HG03457 (cell line): ENCODE data around the gene SIPA1.

ENCODE experiments used
- ATAC-seq: cut with Tn5 transposase; IDR thresholded peaks from one replicate; pipeline ENCODE4 v1.9.1; 2021; ENCODE audit warnings: moderate number of reproducible peaks; ENCODE audit not compliant: unreplicated experiment

The SIPA1 gene, protein sequence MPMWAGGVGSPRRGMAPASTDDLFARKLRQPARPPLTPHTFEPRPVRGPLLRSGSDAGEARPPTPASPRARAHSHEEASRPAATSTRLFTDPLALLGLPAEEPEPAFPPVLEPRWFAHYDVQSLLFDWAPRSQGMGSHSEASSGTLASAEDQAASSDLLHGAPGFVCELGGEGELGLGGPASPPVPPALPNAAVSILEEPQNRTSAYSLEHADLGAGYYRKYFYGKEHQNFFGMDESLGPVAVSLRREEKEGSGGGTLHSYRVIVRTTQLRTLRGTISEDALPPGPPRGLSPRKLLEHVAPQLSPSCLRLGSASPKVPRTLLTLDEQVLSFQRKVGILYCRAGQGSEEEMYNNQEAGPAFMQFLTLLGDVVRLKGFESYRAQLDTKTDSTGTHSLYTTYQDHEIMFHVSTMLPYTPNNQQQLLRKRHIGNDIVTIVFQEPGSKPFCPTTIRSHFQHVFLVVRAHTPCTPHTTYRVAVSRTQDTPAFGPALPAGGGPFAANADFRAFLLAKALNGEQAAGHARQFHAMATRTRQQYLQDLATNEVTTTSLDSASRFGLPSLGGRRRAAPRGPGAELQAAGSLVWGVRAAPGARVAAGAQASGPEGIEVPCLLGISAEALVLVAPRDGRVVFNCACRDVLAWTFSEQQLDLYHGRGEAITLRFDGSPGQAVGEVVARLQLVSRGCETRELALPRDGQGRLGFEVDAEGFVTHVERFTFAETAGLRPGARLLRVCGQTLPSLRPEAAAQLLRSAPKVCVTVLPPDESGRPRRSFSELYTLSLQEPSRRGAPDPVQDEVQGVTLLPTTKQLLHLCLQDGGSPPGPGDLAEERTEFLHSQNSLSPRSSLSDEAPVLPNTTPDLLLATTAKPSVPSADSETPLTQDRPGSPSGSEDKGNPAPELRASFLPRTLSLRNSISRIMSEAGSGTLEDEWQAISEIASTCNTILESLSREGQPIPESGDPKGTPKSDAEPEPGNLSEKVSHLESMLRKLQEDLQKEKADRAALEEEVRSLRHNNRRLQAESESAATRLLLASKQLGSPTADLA

DNA sequence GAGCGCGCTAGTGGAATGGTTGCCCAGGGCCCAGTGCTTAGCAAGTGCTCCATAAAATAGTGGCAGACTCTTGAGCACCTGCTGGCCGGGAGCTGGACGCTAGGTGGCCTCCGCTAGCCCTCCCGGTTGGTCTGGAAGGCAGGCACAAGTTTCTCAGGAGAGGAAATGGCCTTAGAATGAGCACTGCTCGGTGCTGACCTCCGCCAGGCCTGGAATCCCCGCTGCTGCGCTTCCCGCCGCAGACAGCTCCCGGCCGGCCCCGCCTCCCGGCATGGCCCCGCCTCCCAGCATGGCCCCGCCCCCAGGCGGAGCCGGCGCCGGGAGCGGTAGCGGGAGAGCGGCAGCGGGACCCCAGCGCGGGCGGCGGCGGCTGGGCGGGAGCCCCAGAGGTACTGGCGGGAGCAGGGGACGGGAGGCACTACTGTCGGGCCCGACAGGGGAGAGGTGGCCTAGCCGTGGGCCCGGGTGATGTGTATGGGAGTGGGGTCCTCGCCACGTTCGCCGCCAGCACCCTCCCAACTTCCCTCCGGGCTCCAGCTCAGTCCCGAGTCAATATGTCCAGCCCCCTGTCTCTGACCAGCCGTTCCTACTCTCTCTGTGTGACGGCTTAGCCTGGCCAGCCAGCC, at the start of gene SIPA1:
Gene SIPA1 (plus strand): TSS at position 308 of the 626 bp plus-strand sequence. CDS start 2,821 bp downstream, outside the sequence.
- ATAC-seq: no peak

DNA sequence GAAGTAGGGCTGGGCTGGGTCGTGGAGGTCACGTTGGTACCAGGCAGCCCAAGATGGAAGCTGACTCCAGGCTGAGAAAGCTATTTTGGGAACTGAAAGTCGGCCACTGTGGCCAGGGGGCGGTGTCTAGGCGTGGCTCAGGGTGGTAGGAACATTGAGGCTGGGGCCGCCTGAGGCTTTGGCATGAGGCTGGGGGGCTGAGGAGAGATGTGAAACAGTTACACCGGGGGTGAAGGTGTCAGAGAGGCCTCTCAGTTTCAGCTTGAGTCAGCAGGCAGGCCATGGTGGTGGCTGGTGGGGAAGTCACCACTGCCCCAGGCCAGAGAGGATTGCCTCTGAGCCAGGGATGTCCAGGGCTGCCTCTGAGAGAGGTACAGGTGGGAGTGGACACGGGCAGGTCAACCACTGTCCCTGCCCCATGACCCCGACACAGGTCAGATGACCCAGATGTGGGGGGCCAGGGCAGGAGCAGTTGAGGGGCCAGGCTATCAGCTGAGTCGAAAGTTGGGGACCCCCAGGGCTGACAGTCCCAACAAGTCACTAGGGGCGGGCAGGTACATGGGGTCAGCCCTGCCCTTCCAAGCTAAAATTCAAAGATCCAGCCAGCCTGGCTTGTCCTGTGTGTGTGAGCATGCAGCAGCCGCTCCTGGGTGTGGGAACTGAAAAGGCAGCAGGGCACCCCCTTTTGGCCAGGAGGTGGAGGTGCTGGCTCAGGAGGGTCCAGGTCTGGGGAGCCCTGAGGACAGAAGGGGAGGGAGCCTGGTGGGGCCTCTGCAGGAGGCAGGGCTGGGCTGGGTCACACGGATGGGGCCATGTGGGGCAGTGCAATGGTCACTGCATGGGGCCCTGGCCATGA, 49.5 kb upstream of the SIPA1 start:
- peak; percentile 51 for ATAC-seq

DNA sequence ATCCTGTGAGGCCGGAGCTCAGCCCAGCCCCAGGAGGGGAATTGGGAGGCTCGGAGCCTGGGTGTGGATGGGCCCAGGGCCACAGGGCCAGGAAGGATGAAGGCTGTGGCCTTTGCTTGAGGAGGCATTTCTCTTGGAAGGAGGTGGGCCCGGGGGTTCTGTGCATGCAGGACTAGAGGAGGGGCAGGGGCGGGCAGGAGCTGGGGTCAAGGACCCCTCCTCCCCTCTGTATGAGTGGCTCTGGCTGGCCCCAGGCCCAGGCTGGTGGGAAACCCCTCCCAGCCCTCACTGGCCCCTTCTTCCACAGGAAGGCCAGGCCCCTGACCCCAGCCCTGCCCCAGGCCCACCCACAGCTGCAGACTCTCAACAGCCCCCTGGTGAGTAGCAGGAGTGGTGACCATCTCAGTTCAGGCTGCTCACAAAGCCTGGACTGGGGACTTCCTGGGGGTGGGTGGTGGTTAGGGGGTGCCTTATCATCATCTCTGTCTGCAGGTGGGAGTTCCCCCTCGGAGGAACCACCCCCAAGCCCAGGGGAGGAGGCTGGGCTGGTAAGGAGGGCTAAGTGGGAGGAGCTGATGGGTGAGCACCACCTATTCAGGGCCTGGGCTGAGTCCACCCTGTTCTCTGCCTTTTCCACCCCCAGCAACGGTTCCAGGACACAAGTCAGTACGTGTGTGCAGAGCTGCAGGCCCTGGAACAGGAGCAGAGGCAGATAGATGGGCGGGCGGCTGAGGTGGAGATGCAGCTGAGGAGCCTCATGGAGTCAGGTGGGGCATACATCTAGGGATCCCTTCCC, 48.3 kb upstream of the SIPA1 start:
- ATAC-seq: no peak

DNA sequence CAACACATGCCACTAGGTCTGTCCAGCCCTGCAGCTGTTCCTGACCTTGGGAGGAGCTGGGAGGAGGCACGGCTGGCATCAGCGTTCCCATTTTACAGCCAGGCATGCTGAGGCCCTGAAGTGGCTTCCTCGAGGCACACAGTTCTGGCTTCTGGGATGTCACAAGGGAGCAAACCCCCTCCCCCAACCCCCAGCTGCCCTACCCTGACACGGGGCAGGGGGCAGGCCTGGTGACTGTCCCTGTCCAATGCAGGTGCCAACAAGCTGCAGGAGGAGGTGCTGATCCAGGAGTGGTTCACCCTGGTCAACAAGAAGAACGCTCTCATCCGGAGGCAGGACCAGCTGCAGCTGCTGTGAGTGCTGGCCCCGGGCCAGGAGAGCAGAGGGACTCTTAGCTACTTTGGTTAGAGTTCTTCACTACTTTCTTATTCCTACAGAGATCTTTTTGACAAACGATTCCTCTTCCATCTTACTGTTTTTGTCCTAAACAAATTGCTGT, 47.6 kb upstream of the SIPA1 start:
- ATAC-seq: no peak

DNA sequence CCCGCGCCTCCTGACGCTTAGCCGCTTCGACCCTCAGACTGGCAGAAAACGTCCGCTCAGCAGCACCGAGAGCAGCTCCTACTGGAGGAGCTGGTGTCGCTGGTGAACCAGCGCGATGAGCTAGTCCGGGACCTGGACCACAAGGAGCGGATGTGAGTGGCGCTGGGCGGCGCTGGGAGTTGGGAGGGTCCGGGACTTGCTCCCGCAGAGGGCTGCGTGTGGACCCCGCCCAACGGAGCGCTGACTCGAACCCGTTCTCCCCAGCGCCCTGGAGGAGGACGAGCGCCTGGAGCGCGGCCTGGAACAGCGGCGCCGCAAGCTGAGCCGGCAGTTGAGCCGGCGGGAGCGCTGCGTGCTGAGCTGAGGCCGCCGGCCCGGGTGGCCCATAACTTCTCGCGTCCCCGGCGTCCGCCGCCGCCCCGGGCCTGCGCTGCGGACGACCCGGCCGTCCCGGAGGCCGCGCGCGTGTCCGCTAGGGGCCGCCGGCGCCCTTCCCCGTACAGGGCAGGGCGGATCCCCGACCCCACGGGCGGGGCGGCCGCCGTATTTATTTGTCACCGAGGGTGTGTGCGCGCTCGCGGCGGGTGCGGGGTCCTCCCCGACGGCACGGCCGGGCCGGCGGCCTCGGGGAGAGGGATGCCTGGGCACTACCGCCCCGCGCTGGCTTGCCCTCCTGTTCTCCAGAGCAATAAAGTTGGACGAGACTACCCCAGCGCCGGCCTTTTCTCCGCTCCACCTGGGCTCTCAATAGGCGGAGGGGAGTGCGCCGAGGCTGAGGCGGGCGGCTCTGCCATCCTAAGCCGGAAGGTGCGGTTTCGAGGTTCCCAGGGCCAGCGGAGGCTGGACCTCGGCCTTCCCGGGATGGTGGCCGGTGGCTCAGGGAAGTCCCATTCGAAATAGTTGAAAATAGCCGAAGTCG, 45.7 kb upstream of the SIPA1 start:
- ATAC-seq: no peak

DNA sequence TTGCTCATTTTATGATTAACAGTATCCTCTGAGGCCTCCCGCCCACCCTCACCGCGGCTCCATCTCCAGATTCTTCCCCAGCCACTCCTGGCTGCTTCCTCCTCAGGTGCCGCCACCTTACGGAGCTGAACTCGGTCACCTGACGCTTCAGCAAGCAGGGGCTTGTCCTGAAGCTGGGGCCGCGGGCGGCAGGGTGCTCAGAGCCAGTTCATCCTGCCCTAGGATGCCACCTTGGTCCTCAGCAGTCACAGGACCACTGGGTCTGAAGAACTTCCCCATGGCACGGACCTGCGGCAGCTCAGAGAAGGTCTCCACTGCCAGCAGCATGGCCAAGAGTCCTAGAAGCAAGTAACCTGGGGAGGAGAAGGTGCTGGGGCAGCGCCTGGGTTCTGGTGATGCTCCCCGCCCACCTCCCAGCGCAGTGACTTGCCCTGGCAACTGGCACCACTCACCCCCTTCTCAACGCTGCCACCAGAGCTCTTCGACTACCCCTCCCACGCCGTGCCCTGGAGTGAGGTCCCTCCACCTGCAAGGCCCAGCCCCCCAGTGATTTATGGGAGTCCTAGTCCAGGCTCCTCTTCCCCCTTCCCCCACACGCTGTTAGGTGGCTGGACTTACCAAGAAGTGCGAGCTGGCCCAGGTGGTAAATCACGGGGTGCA, 44.9 kb upstream of the SIPA1 start:
- ATAC-seq: no peak

DNA sequence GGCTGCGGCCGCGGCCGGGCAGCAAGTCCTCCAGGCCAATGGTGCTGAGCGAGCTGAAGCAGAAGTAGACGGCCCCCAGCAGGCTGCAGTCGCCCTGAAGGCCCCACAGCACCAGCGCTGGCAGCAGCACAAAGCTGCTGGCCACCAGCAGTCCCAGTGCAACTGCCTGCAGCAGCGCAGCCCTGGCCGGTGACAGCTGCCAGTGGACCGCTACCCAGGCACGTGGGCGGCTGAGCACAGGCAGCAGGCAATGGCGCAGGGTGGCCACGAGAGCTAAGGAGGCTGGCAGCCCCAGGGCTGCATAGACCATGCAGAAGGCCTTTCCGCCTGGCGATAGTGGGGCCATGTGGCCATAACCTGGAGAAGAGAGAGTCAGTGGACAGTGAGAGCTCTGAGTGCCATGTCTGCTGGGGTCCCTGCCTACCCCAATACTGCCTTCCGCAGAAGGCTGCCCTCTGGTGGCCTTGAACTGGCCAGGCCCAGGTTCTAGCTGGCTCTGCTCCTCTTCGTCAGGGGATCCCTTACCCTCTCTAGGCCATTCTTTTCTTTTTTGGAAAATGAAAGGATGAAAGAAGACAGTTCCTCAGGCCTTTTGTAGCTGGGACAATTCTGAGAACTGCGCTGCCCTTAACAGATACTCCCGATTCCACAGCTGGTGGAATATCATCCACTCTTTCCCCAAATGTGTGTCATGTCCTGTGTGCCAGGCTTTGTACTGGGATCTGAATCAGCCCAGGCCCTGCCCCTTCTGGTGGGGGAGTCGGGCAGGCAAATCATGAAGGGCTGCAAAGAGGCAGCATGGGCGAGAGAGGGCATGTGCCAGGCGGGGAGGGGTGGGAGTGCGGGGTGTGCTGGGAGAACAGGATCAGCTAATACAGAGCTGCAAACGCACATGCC, 44.1 kb upstream of the SIPA1 start:
- ATAC-seq: no peak

DNA sequence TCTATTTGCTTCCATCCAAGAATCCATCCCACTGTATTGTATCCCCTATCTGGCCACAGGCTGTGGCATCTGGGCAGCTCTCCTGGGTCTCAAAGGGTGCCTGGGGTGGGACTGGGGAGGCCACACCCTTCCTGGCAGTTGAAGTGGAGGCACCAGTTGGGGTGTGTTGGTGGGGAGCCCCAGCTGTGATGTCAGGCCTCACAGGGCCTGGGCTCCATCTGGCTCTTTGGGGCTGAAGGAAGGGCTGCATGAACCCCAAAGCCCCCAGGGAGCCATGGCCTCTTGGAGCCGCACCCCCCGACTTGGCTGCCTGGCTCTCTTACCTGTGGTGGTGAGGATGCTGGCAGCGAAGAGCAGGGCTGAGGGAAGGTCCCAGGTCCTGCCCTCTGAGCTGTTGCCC, 42.8 kb upstream of the SIPA1 start:
- ATAC-seq: no peak

DNA sequence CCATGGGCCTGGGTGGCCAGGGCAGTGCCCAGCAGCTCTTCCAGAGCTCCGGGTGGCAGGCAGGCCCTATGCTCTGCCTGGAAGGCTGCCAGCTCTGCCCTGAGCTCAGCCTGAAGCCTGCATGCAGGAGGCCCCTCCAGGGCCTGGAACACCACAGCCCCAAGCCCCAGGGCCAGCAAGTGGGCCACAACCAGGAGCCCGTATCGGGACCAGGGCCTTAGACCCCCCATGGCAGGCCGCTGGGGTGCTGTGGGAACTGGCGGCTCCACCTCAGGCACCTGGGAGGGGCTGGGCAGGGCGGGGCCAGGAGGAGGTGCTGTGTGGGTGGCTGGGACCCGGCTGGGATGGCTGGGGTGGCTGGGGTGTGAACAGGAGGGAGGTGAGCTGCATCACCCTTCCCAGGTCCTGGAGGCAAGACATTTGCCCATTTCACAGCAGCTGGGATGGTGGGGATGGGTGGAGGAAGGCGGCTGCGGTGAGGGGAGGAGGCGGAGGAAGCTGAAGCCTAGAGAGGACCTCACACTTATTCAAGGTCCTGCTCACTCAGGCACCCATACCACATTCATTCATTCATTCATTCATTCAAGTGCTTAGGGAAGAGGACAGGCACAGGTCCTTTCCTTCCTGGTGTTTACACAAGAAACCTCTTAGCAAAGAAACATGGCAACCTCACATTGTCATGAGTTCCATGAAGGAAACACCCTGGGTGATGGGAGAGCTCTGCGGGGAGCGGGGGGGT, 42.2 kb upstream of the SIPA1 start, which contains the start of gene KCNK7:
Gene KCNK7 (minus strand): TSS at position 258 of the 739 bp plus-strand sequence. CDS start 28 bp downstream, at position 230.
- no peak for ATAC-seq

DNA sequence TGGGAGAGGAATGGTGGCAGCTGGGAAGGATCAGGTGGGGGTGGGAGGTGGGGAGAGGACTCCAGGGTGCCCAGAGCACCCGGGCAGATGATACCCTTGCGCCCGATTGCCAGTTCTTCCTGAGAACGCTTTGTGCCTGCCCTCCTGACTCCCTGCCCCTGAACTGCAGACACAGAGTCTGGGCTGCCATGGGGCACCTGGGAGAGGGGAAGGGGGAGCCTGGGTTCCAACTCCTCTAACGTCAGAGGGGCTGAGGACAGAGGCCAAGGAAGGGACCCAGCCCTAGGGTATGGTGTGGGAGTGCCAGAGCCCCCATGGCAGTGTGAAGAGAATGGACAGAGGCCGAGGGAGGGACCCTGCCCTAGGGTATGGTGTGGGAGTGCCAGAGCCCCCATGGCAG, 41.4 kb upstream of the SIPA1 start:
- no peak for ATAC-seq

DNA sequence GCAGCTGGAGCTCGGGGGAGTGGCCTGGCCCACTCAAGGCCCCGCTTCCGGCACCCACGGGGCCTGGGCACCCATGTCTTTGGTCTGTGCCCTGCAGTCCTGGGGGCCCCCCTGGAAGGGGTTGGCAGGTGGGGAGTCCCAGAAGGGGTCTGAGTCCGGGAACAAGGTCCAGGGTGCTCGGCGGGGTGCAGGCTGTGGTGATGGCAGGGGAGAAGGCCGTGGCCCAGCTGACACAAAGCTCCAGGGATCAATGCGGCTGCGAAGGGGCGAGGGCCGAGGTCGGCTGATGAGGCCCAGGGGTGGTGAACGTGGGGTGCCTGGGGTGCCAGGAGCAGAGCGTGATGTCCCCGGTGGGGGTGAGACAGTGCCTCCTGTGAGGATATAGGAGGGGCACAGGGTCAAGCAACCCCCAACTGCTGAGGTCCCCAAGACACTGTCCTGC, 39.6 kb upstream of the SIPA1 start:
- ATAC-seq: no peak

DNA sequence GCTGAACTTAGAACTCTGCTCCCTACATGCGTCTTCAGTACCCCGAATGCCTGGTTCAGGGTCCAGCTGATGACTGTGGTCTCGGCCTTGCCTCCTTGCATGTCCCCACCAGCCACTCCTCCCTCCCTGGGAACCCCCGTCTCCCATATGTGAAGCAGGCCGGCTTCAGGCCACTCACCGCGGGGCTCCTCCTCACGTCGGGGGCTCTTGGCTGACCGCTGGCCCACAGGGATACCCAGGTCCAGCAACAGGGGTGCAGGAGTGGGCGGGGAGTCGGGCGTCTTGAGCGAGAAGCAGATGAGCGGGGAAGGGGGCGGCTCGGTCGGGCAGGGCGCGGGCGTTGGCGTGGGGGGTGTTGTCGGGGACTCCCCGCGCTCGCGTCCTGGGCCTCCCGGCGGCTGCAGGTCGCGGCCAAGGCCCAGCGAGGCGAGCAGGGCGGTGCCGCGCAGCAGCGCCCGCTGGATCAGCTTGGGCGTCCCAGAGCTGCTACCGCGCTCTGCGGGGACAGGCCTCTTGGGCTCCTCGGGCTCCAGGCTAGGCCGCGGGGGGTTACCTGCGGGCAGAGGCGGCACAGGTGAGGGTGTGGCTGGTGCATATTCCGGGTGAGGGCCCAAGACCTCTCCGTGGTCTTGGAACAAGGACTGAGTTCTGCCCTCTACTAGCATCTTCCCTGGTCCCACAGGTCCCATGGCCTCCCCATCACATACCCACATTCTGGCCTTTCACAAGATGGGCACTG, 38.5 kb upstream of the SIPA1 start:
- ATAC-seq: no peak

DNA sequence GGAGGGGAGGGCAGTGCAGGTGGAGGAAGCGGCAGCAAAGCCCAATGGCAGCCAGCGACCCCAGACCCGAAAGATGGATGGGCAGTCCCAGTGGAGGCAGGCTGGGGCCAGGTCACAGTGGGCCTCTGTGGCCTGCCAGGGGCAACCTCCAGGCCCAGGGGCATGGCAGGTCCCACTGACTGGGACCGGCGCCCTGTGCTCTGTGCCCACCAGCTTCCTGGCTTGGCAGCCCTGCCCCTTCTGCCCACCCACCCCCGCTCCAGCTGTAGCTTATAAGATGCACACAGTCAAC, 38.0 kb upstream of the SIPA1 start:
- no peak for ATAC-seq

DNA sequence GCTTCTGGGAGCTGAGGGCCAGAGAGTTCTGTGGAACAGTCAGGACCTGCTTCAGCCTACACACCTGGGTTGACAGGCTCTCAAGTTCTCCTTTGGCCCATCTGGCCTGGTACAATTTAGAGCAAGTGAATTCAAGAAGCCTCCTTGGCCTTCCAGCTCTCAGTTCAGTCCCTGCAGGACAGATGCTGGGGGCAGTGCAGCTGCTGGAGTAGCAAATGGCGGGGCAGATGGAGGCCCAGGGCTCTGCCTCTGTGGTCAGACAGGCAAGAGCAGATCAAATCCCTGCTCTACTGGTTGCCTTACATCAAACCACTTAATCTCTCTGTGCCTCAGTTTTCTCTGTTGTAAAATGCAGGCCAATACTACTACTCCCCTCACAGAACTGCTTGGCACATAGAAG, 33.6 kb upstream of the SIPA1 start:
- no peak for ATAC-seq

DNA sequence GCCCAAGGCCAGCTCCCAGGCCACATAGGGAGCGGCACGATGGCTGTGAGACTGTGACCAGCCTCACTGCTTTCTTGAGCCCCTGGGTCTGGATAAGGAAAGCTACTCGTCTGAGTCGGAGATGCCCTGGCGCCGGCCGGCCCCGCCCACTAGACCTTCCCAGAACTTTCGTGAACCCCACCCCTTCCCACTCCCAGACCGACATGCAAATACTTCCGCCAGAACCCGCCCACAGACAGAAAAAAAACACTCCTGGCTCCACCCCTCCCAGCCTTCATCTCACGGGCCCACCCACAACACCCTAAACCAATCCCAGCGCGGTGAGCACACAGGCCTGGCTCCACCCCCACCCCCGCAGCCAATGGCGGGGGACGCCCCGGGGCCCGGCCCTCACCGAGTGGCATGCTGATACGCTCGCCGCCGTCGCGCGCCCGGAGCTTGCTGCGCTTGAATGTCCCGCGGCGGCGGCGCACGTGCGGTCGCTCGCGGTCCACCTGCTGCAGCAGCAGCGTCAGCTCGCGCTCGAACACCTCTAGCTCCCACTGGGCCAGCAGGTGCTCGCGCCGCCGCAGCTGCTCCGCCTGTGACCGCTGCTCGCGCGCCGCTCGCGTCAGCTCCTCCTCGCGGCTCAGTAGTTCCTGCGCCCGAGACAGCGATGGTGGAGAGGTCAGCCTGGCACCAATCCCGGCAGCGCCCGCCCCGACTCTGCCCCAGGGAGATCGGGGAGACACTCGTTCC, 30.9 kb upstream of the SIPA1 start:
- no peak for ATAC-seq
